Activated T-helper 9 cell treated with anti-CD3 and anti-CD28 coated beads, Interleukin-2, amount 50 U/mL, for 16 hours (primary cell): Measurements from ENCODE around the gene KCNQ4.

Experiments used
- DNase-seq: peaks from one replicate; pipeline ENCODE4 v3.0.0-alpha.2; 2020; ENCODE audit warnings: low read depth

Gene KCNQ4

GRCh38 chr1:40777224-40777970 lies 6.2 kb upstream of the KCNQ4 start:
- no peak for DNase-seq

GRCh38 chr1:40780678-40781607 lies 2.6 kb upstream of the KCNQ4 start:
- no peak for DNase-seq

- no peak for DNase-seq
These were observed 2.0 kb upstream of the KCNQ4 start for GRCh38 chr1:40781608-40781971.

GRCh38 chr1:40782371-40782956 lies 1.1 kb upstream of the KCNQ4 start:
- DNase-seq = no peak

- no peak for DNase-seq
These were observed 669 bp downstream of the KCNQ4 start for GRCh38 chr1:40784141-40784770.

GRCh38 chr1:40784771-40785151 lies 1.2 kb downstream of the KCNQ4 start:
- DNase-seq = no peak

GRCh38 chr1:40785446-40785845 lies 1.9 kb downstream of the KCNQ4 start:
- no peak for DNase-seq

GRCh38 chr1:40786171-40786994 lies 2.8 kb downstream of the KCNQ4 start:
- DNase-seq = no peak

- no peak for DNase-seq
These were observed 3.6 kb downstream of the KCNQ4 start for GRCh38 chr1:40786995-40787705.

GRCh38 chr1:40787737-40788560 lies 4.4 kb downstream of the KCNQ4 start:
- no peak for DNase-seq

- DNase-seq = no peak
These were observed 5.2 kb downstream of the KCNQ4 start for GRCh38 chr1:40788561-40789341.

GRCh38 chr1:40789342-40789598 lies 5.7 kb downstream of the KCNQ4 start:
- no peak for DNase-seq

- no peak for DNase-seq
These were observed 6.3 kb downstream of the KCNQ4 start for GRCh38 chr1:40789661-40790430.

- DNase-seq = no peak
These were observed 8.4 kb downstream of the KCNQ4 start for GRCh38 chr1:40792036-40792435.

GRCh38 chr1:40793617-40794016 lies 10.0 kb downstream of the KCNQ4 start:
- no peak for DNase-seq

GRCh38 chr1:40794048-40794447 lies 10.5 kb downstream of the KCNQ4 start:
- DNase-seq = no peak

- no peak for DNase-seq
These were observed 11.6 kb downstream of the KCNQ4 start for GRCh38 chr1:40794974-40795715.
